Mammary epithelial cell (primary cell): ENCODE results near the gene SNAP47.

Experiments used
- EZH2 ChIP-seq: IDR thresholded peaks from 2 replicates; pipeline ENCODE4 v1.6.1; 2012; ENCODE audit warnings: low read length, inconsistent platforms, borderline replicate concordance
- TF ChIP-seq, protein P1 (sequence below), 2 donors: IDR thresholded peaks in 1 of 2; conservative IDR thresholded peaks in 1 of 2; 2 replicates each; pipeline ENCODE4 v1.5.1; 2011 to 2012; ENCODE audit warnings: inconsistent platforms in 2 of 2, low read length in 2 of 2, mild to moderate bottlenecking in 2 of 2, control low read depth in 1 of 2, low read depth in 1 of 2; ENCODE audit not compliant: insufficient read depth in 1 of 2; ENCODE audit errors: extremely low read depth in 1 of 2

GRCh38 chr1:227747948-227748495 lies 12.8 kb downstream of the SNAP47 start:
- TF ChIP-seq, protein P1, sequence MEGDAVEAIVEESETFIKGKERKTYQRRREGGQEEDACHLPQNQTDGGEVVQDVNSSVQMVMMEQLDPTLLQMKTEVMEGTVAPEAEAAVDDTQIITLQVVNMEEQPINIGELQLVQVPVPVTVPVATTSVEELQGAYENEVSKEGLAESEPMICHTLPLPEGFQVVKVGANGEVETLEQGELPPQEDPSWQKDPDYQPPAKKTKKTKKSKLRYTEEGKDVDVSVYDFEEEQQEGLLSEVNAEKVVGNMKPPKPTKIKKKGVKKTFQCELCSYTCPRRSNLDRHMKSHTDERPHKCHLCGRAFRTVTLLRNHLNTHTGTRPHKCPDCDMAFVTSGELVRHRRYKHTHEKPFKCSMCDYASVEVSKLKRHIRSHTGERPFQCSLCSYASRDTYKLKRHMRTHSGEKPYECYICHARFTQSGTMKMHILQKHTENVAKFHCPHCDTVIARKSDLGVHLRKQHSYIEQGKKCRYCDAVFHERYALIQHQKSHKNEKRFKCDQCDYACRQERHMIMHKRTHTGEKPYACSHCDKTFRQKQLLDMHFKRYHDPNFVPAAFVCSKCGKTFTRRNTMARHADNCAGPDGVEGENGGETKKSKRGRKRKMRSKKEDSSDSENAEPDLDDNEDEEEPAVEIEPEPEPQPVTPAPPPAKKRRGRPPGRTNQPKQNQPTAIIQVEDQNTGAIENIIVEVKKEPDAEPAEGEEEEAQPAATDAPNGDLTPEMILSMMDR (conservative IDR thresholded peaks at IDR 0.05 in 1 of 2, IDR thresholded peaks at IDR 0.05 in 1 of 2; ENCODE audit: extremely low read depth in 1 of 2, insufficient read depth in 1 of 2, low read depth in 1 of 2, low read length in 2 of 2), result no peak
- no peak for TF ChIP-seq EZH2
